Colonic mucosa (tissue), 4 donors: Measurements from ENCODE around the gene IGF2BP2. TPM values are rescaled to one million over a fixed set of nuclear protein-coding genes. Genes with fewer than 3 reads are reported as not detected.
"Not testable (repeated sequence)": the region's sequence is repeated elsewhere in the genome, so short reads cannot be mapped to it uniquely, and the experiment has no call there.

Experiments
- DNase-seq: peaks from one replicate; pipeline ENCODE4 v3.0.0-alpha.2; 2020
- H3K27ac ChIP-seq: fragments of 200-600 bp; one replicate; pipeline ENCODE4 v1.8.0; 2021
- H3K27me3 ChIP-seq: fragments of 200-600 bp; one replicate; pipeline ENCODE4 v1.8.0; 2021
- H3K36me3 ChIP-seq: fragments of 200-600 bp; one replicate; pipeline ENCODE4 v1.8.0; 2021
- H3K4me1 ChIP-seq: fragments of 200-600 bp; one replicate; pipeline ENCODE4 v1.8.0; 2021; ENCODE audit warnings: mild to moderate bottlenecking
- H3K4me3 ChIP-seq: fragments of 200-600 bp; one replicate; pipeline ENCODE4 v1.8.0; 2021
- H3K9ac ChIP-seq, 2 donors: one replicate each; pipeline ENCODE4 v1.7.0; 2013; ENCODE audit warnings: control low read depth in 2 of 2, low read depth in 2 of 2, low read length in 2 of 2
- H3K9me3 ChIP-seq: fragments of 200-600 bp; one replicate; pipeline ENCODE4 v1.8.0; 2021
- CTCF ChIP-seq: fragments of 200-600 bp; IDR thresholded peaks from one replicate; pipeline ENCODE4 v1.8.0; 2022; ENCODE audit warnings: antibody characterized with exemption, mild to moderate bottlenecking
- intact Hi-C: fragments of 100-400 bp; cut with DNase I; formaldehyde crosslinking; loops from one replicate; pipeline ENCODE4 v1.14.1; 2022
- total RNA-seq, 2 donors: library from RNA; stranded (reverse); fragmentation: NEBNext Ultra II Directional in 1 of 2; extraction: Animal tissue kit (Norgen Biotek cat#: 25700) in 1 of 2; gene quantifications; one replicate each; pipeline ENCODE4 v1.2.1, GENCODE V29; 2021
- donor health status: healthy.
- donor health status: DM: no; HTN: no; CAD: no.
- donor health status: DM: no; HTN: no; CAD: no.

Gene IGF2BP2
- total RNA-seq, 2 donors from 2014 or later, result 48.7 to 61.2 TPM

DNA sequence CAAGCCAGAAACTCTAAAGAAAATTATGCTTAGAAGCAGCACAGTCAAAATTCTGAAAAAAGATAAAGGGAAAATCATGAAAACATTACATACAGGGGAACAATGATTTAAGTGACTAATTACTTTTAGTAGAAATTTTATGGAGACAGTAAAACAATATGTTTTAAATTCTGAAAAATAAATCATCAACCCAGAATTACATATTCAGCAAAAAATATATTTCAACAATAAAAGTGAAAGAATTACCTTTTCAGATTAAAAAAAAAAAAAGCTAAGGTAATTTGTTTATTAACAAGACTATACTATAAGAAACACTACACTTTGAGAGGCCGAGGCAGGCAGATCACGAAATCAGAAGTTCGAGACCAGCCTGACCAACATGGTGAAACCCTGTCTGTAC, 32.4 kb upstream of the IGF2BP2 start:
- no peak overlapping the region for H3K4me3 ChIP-seq
- H3K4me1 ChIP-seq, result no peaks in the 10 kb centered on the region
- H3K27ac ChIP-seq, result no peak overlapping the region
- no peaks in the 10 kb centered on the region for H3K9me3 ChIP-seq
- intact Hi-C loops, result no loop called here
- no peak overlapping the region for H3K9ac ChIP-seq
- H3K27me3 ChIP-seq, result no peaks in the 10 kb centered on the region
- DNase-seq, result no peak
- no peaks in the 10 kb centered on the region for H3K36me3 ChIP-seq
- no peak for TF ChIP-seq CTCF

DNA sequence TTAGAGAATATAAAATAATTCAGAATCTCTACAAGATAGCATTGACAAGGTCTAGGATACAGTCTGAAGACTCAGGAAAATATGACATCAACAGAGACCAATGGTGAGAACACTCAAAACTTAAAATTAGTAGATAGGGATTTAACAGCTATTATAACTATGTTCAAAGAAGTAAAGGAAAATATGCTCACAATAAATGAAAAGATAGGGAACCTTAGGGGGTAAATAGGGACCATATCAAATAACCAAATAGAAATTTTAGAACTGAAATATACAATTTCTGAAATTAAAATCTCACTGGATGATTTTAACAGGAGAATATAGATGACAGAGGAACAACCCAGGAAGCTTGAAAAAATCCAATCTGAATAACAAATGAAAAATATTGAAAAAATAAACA, 31.8 kb upstream of the IGF2BP2 start:
- DNase-seq, result no peak
- no peak overlapping the region for H3K4me3 ChIP-seq
- intact Hi-C loops, result no loop called here
- H3K36me3 ChIP-seq, result no peaks in the 10 kb centered on the region
- TF ChIP-seq CTCF, result no peak
- H3K9ac ChIP-seq, result no peak overlapping the region
- H3K27me3 ChIP-seq, result no peaks in the 10 kb centered on the region
- H3K4me1 ChIP-seq, result no peaks in the 10 kb centered on the region
- no peaks in the 10 kb centered on the region for H3K9me3 ChIP-seq
- no peak overlapping the region for H3K27ac ChIP-seq

GRCh38 chr3:185853771-185854170, 28.9 kb upstream of the IGF2BP2 start:
- H3K4me1 ChIP-seq, DNase-seq, H3K9ac ChIP-seq, H3K27ac ChIP-seq, H3K36me3 ChIP-seq, intact Hi-C loops, H3K4me3 ChIP-seq, H3K27me3 ChIP-seq, H3K9me3 ChIP-seq: not testable (repeated sequence)

DNA sequence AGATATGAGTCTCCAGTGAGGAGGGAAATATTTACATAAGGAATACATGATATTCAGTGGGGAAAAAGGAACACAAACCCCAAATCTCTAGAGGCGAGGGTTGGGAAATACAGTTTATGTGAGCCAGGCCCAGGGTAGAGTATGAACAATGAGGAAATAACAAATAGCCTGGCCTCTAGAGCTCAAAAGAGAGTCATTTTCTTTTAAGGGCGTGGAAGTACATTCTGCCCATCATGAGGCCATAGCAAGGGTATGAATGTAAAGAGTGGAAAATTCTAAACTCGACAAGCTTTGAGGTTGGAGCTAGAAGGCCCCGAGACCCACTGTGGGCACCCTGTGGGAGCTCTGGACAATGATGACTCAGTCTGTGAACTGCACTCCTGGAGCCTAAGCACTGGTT, 27.8 kb upstream of the IGF2BP2 start:
- Histone ChIP-seq H3K36me3 (no peaks in the 10 kb centered on the region), H3K4me1 (no peaks in the 10 kb centered on the region), H3K27me3 (no peaks in the 10 kb centered on the region), H3K9me3 (no peaks in the 10 kb centered on the region), H3K27ac (no peak overlapping the region), H3K4me3 (no peak overlapping the region), H3K9ac (no peak overlapping the region)
- intact Hi-C loops, result no loop called here
- DNase-seq, result no peak
- TF ChIP-seq CTCF, result no peak

DNA sequence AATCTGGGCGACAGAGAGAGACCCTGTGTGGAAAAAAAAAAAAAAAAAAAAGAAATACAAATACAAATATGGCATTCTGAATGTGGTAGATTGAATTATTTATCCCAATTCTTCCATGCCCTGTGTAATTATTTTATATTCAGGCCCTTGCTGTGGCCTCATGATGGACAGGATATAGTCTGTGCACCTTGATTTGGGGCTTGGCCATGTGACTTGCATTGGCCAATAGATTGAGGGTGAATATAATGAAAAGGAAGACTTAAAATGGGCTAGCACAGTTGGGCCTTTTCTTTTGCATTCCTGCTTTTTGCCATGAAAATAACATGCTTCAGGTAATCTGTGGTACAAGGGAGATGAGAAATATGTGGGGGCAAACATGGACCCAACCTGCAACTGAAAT, 27.1 kb upstream of the IGF2BP2 start:
- no peak for TF ChIP-seq CTCF
- DNase-seq, result no peak
- Histone ChIP-seq H3K4me1 (no peaks in the 10 kb centered on the region), H3K4me3 (no peak overlapping the region), H3K27me3 (no peaks in the 10 kb centered on the region), H3K9ac (no peak overlapping the region), H3K9me3 (no peaks in the 10 kb centered on the region), H3K27ac (no peak overlapping the region), H3K36me3 (no peaks in the 10 kb centered on the region)
- intact Hi-C loops, result no loop called here

DNA sequence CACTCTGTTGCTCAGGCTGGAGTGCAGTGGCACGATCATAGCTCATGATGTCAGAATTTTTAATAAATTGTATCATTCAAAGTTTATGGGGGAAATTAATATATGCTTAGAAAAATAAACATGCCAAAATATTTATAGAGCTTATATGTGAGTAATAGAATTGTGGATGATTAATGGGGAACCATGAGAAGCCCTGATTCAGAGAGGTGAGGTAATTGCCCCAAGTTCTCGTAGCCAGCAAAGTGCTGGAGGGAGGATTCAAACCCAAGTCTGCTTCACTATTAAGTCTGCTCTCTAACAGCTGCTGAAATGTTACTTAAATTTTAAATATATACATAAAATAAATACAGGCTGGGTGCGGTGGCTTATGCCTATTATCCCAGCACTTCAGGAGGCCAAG, 26.2 kb upstream of the IGF2BP2 start:
- DNase-seq, result no peak
- Histone ChIP-seq H3K9ac (no peak overlapping the region), H3K9me3 (no peaks in the 10 kb centered on the region), H3K36me3 (no peaks in the 10 kb centered on the region), H3K4me1 (no peaks in the 10 kb centered on the region), H3K4me3 (no peak overlapping the region), H3K27me3 (no peaks in the 10 kb centered on the region), H3K27ac (no peak overlapping the region)
- intact Hi-C loops, result no loop called here
- no peak for TF ChIP-seq CTCF
